Body of pancreas (tissue), 4 donors: ENCODE data around the gene FHL1. TPM values are rescaled to one million over a fixed set of nuclear protein-coding genes. Genes with fewer than 3 reads are reported as not detected.

Source experiments
- ATAC-seq: fragments of 150-250 bp; one replicate; pipeline ENCODE4 v1.9.1; 2016
- DNase-seq, 4 donors: peaks; one replicate each; pipeline ENCODE4 v3.0.0-alpha.2; 2019
- H3K27ac ChIP-seq, 4 donors: fragments of 200-600 bp; sonication (generic); 1 replicate in 3 of 4; 2 replicates in 1 of 4; pipeline versions ENCODE4 v1.5.1 to v1.6.1; 2016 to 2019; ENCODE audit warnings: mild to moderate bottlenecking in 1 of 4, mixed read lengths in 1 of 4, moderate library complexity in 1 of 4
- H3K27me3 ChIP-seq, 2 donors: fragments of 200-600 bp; sonication (generic); one replicate each; pipeline ENCODE4 v1.6.0; 2016; ENCODE audit warnings: mild to moderate bottlenecking in 1 of 2
- H3K36me3 ChIP-seq, 2 donors: fragments of 200-600 bp; sonication (generic); replicated peaks in 1 of 2; 2 replicates each; pipeline ENCODE4 v1.5.1; 2016; ENCODE audit warnings: low read depth in 2 of 2; ENCODE audit not compliant: insufficient read depth in 1 of 2
- H3K4me1 ChIP-seq: fragments of 200-600 bp; sonication (generic); one replicate; pipeline ENCODE4 v1.6.0; 2016
- H3K4me3 ChIP-seq, 2 donors: fragments of 200-600 bp; sonication (generic); 1 replicate in 1 of 2; 2 replicates in 1 of 2; pipeline ENCODE4 v1.5.1; 2016 to 2019
- H3K9me3 ChIP-seq, 3 donors: fragments of 200-600 bp; sonication (generic); 1 replicate in 2 of 3; 2 replicates in 1 of 3; pipeline ENCODE4 v1.5.1; 2016
- POLR2A ChIP-seq, 3 donors: fragments of 450-650 bp; IDR thresholded peaks; one replicate each; pipeline ENCODE4 v1.6.1; 2016; ENCODE audit warnings: antibody characterized with exemption in 3 of 3, mild to moderate bottlenecking in 2 of 3
- WGBS, 2 donors: methylation state at CpG; one replicate each; pipeline ENCODE4 v1.1.5; 2017; 5-methylcytosine and 5-hydroxymethylcytosine counted together
- intact Hi-C: fragments of 100-400 bp; cut with DNase I; formaldehyde crosslinking; loops from one replicate; pipeline ENCODE4 v1.15.1; 2023
- total RNA-seq, 2 donors: library from RNA; depleted of rRNA; stranded (reverse); fragments of >200 nt; gene quantifications; one replicate each; pipeline ENCODE4 v1.1.0, GENCODE V29; 2016
- TF ChIP-seq, protein P1 (sequence below), 7 experiments: fragments of 450-650 bp in 4 of 7; fragments of 200-600 bp in 3 of 7; sonication (generic) in 3 of 7; IDR thresholded peaks; one replicate each; pipeline ENCODE4 v1.5.1; 2016 to 2019; ENCODE audit warnings: antibody characterized with exemption in 7 of 7

Gene FHL1
- total RNA-seq, 2 donors from 2014 or later: 40.2 to 125 TPM

DNA sequence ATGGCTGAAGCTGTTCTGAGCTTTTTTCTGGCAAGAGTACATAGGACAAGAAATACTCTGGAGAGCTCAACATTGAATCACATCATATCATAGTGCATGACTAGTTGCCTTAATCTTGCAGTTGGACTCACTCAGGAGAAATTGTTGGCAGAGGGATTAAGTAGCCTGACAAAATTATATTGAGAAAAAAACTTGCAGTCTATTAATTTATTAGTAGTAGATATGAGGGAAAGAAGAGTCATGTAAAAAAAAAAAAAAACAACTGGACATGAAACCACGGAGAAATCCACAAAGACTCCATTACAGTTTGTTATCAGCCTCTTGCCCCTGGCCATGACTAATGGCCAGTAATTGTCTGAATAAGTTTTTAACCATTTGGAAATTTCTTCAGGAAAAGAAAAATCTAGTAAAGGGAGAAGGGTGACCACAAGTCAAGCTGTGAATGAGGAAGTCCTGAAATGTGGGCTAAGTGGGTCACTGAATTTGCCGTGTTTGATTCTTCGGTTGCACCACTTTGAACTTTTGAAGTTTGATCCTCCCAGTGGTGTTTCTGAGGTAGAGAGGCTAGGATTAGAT, 45.6 kb downstream of the FHL1 start:
- H3K27me3 ChIP-seq: no peaks in the 10 kb centered on the region
- intact Hi-C loops: no loop called here
- TF ChIP-seq, protein P1, sequence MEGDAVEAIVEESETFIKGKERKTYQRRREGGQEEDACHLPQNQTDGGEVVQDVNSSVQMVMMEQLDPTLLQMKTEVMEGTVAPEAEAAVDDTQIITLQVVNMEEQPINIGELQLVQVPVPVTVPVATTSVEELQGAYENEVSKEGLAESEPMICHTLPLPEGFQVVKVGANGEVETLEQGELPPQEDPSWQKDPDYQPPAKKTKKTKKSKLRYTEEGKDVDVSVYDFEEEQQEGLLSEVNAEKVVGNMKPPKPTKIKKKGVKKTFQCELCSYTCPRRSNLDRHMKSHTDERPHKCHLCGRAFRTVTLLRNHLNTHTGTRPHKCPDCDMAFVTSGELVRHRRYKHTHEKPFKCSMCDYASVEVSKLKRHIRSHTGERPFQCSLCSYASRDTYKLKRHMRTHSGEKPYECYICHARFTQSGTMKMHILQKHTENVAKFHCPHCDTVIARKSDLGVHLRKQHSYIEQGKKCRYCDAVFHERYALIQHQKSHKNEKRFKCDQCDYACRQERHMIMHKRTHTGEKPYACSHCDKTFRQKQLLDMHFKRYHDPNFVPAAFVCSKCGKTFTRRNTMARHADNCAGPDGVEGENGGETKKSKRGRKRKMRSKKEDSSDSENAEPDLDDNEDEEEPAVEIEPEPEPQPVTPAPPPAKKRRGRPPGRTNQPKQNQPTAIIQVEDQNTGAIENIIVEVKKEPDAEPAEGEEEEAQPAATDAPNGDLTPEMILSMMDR (IDR thresholded peaks at IDR 0.05): no peak
- TF ChIP-seq POLR2A (IDR thresholded peaks at IDR 0.05): no peak
- no peak for ATAC-seq
- H3K4me1 ChIP-seq: no peaks in the 10 kb centered on the region
- no peak overlapping the region for H3K4me3 ChIP-seq
- DNase-seq: no peak
- H3K9me3 ChIP-seq: no peaks in the 10 kb centered on the region
- H3K36me3 ChIP-seq: no peaks in the 10 kb centered on the region
- no peak overlapping the region for H3K27ac ChIP-seq
- 65 to 66% methylated on average over 3 of the region's 3 CpGs for WGBS, 2 donors

DNA sequence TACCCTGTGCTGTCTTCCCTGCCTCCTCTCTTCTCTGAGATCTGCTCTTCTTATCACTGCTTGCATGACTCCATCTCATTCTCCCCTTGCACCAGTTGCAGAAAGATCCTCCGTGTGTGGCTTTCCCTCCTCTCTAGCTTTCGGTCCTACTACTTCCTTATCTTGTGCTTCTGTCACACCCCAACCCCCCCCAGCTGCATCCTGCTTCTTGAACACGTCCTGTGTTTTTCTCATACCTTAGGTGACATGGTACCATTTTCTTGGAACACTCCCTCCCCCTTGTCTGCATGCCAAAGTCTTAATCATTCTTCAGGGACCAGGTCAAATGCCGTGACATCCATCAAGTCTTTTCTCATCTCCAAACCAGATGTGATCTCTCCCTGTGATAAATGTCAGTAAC, 46.4 kb downstream of the FHL1 start:
- no peak overlapping the region for H3K27ac ChIP-seq
- H3K27me3 ChIP-seq: no peaks in the 10 kb centered on the region
- intact Hi-C loops: no loop called here
- 38 to 56% methylated on average over 4 of the region's 4 CpGs for WGBS, 2 donors
- H3K4me3 ChIP-seq: no peak overlapping the region
- H3K36me3 ChIP-seq: no peaks in the 10 kb centered on the region
- ATAC-seq: no peak
- no peak for TF ChIP-seq POLR2A (IDR thresholded peaks at IDR 0.05)
- TF ChIP-seq, protein P1 (IDR thresholded peaks at IDR 0.05): no peak
- H3K4me1 ChIP-seq: no peaks in the 10 kb centered on the region
- H3K9me3 ChIP-seq: no peaks in the 10 kb centered on the region
- DNase-seq: no peak

DNA sequence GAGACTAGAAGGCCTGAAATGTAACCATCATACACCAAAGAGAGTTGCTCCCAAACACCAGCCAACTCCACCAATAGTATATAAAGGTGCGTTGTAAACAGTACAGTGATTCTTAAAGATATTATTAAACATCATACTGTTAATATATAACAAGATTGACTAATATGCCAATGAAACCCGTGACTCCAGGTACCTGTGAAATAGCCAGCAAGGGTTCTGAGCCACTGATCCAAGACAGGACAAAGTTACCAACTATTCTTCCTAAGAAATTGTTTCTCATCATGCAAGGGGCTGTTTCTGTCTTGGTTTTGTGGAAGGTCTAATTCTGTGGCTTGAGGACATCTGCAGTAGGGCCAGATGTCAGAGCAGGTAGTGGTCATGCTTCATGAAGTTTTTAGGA, 47.2 kb downstream of the FHL1 start:
- TF ChIP-seq, protein P1 (IDR thresholded peaks at IDR 0.05): no peak
- H3K9me3 ChIP-seq: no peaks in the 10 kb centered on the region
- intact Hi-C loops: no loop called here
- H3K4me3 ChIP-seq: no peak overlapping the region
- ATAC-seq: no peak
- no peak overlapping the region for H3K27ac ChIP-seq
- H3K27me3 ChIP-seq: no peaks in the 10 kb centered on the region
- H3K36me3 ChIP-seq: no peaks in the 10 kb centered on the region
- 47 to 57% methylated on average over 1 to 2 of the region's 2 CpGs for WGBS, 2 donors
- DNase-seq: no peak
- H3K4me1 ChIP-seq: no peaks in the 10 kb centered on the region

DNA sequence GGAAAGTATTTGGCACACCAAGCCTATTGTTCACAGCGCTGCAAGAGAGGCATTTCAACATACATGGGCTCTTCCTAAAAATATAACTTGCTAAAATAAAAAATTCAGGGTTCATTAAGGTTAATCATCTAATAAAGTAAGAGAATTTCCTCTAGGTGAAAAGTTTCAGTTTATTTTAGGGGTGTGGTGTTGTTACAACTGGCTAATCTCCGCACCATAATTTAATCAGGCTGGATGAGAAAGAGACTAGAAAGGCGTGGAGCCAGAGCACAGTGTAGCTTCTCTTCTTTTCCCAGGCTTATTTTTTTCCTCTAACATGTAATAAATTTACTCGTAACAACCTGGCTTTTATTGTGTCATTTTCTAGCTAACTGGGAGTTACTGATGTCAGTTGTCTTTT, 47.9 kb downstream of the FHL1 start:
- Histone ChIP-seq H3K4me3 (no peak overlapping the region), H3K27me3 (no peaks in the 10 kb centered on the region), H3K36me3 (no peaks in the 10 kb centered on the region), H3K27ac (no peak overlapping the region), H3K9me3 (no peaks in the 10 kb centered on the region), H3K4me1 (no peaks in the 10 kb centered on the region)
- DNase-seq: no peak
- TF ChIP-seq, protein P1 (IDR thresholded peaks at IDR 0.05): no peak
- TF ChIP-seq POLR2A (IDR thresholded peaks at IDR 0.05): no peak
- no peak for ATAC-seq
- 42 to 55% methylated on average over 4 of the region's 4 CpGs for WGBS, 2 donors
- intact Hi-C loops: no loop called here

DNA sequence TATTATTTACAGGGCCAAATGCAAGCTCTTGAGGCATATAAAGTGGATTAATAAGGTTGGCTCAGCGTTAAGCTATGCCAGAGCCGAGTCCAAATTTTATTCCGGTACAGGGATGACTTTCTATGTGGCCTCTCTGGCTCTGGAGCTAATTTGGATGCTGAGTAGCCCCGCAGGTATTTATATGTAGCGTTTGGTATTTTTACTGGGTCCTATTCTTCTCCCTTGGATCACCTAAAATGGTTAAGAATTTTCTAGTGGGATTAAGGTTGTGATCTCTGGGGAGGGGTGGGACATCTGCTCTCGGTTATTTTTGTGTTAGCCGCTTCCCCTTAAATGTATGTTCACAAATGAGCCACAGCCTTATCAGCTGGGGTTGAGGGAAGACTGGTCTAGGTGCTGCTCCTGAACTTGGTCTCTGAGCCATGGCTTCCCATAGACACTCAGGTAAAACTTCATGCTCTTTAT, 49.4 kb downstream of the FHL1 start:
- H3K36me3 ChIP-seq: no peaks in the 10 kb centered on the region
- no peaks in the 10 kb centered on the region for H3K4me1 ChIP-seq
- WGBS, 2 donors: 93 to 94% methylated on average over 7 of the region's 7 CpGs
- no peaks in the 10 kb centered on the region for H3K9me3 ChIP-seq
- H3K4me3 ChIP-seq: no peak overlapping the region
- ATAC-seq: no peak
- H3K27ac ChIP-seq: no peak overlapping the region
- no peak for TF ChIP-seq POLR2A (IDR thresholded peaks at IDR 0.05)
- TF ChIP-seq, protein P1 (IDR thresholded peaks at IDR 0.05): no peak
- no peaks in the 10 kb centered on the region for H3K27me3 ChIP-seq
- intact Hi-C loops: no loop called here
- DNase-seq: no peak
